Activated T-helper 17 cell treated with anti-CD3 and anti-CD28 coated beads, Interleukin-2, amount 50 U/mL, for 72 hours (primary cell): ENCODE data around the gene SLC25A25. TPM values are rescaled to one million over a fixed set of nuclear protein-coding genes. Genes with fewer than 3 reads are reported as not detected.

Source experiments
- ATAC-seq: fragments of 150-1000 bp; cut with Tn5 transposase; replicated peaks from 2 replicates; pipeline ENCODE4 v1.10.0; 2021; ENCODE audit warnings: mild to moderate bottlenecking, moderate library complexity
- H3K27ac Mint-ChIP-seq: one replicate; pipeline ENCODE4 v1.8.0; 2022; ENCODE audit warnings: mixed read lengths
- H3K27me3 Mint-ChIP-seq: one replicate; pipeline ENCODE4 v1.8.0; 2022; ENCODE audit warnings: mixed read lengths
- H3K36me3 Mint-ChIP-seq: one replicate; pipeline ENCODE4 v1.8.0; 2022; ENCODE audit warnings: low read depth, mild to moderate bottlenecking, mixed read lengths
- H3K4me1 Mint-ChIP-seq: one replicate; pipeline ENCODE4 v1.8.0; 2022; ENCODE audit warnings: mixed read lengths
- H3K4me3 Mint-ChIP-seq: one replicate; pipeline ENCODE4 v1.8.0; 2022; ENCODE audit warnings: mild to moderate bottlenecking, mixed read lengths
- H3K9me3 Mint-ChIP-seq: one replicate; pipeline ENCODE4 v1.8.0; 2022; ENCODE audit warnings: mixed read lengths
- total RNA-seq, 2 donors: library from RNA; stranded (reverse); gene quantifications; one replicate each; pipeline ENCODE4 v1.2.3, GENCODE V29; 2022

The SLC25A25 gene
- total RNA-seq, 2 donors from 2014 or later = 10.8 to 12.7 TPM

- ATAC-seq = no peak
- H3K36me3 Mint-ChIP-seq = no peaks in the 10 kb centered on the region
Measured at GRCh38 chr9:128139621-128140020, 71.6 kb downstream of the SLC25A25 start.

GRCh38 chr9:128141604-128142003 is 73.6 kb downstream of the SLC25A25 start:
- H3K9me3 Mint-ChIP-seq = no peaks in the 10 kb centered on the region
- peak overlapping the region; percentile 34 for H3K27ac Mint-ChIP-seq
- no peaks in the 10 kb centered on the region for H3K36me3 Mint-ChIP-seq
- no peaks in the 10 kb centered on the region for H3K27me3 Mint-ChIP-seq
- H3K4me1 Mint-ChIP-seq = peaks cover 5% of the 10 kb centered on the region
- peak overlapping the region; percentile 21 for H3K4me3 Mint-ChIP-seq
- ATAC-seq = no peak

More at GRCh38 chr9:128139621-128140020, 71.6 kb downstream of the SLC25A25 start:
- Mint-ChIP-seq H3K27me3 (no peaks in the 10 kb centered on the region), H3K4me3 (no peak overlapping the region), H3K9me3 (no peaks in the 10 kb centered on the region), H3K4me1 (peaks cover 16% of the 10 kb centered on the region), H3K27ac (no peak overlapping the region)

- Mint-ChIP-seq H3K9me3 (no peaks in the 10 kb centered on the region), H3K4me3 (peak overlapping the region; percentile 21), H3K36me3 (no peaks in the 10 kb centered on the region), H3K4me1 (peaks cover 5% of the 10 kb centered on the region), H3K27ac (peak overlapping the region; percentile 34), H3K27me3 (no peaks in the 10 kb centered on the region)
- no peak for ATAC-seq
Measured at GRCh38 chr9:128142061-128142460, 74.0 kb downstream of the SLC25A25 start.

- no peaks in the 10 kb centered on the region for H3K36me3 Mint-ChIP-seq
- H3K4me3 Mint-ChIP-seq = no peak overlapping the region
- H3K27me3 Mint-ChIP-seq = no peaks in the 10 kb centered on the region
Measured at GRCh38 chr9:128142596-128142995, 74.6 kb downstream of the SLC25A25 start.

GRCh38 chr9:128143525-128144238 is 75.7 kb downstream of the SLC25A25 start:
- Mint-ChIP-seq H3K4me3 (no peak overlapping the region), H3K4me1 (peaks cover 5% of the 10 kb centered on the region)
- no peak for ATAC-seq

More at GRCh38 chr9:128142596-128142995, 74.6 kb downstream of the SLC25A25 start:
- Mint-ChIP-seq H3K9me3 (no peaks in the 10 kb centered on the region), H3K4me1 (peaks cover 5% of the 10 kb centered on the region), H3K27ac (no peak overlapping the region)
- ATAC-seq = no peak

GRCh38 chr9:128144239-128145181 is 76.5 kb downstream of the SLC25A25 start:
- peaks cover 5% of the 10 kb centered on the region for H3K4me1 Mint-ChIP-seq
- H3K36me3 Mint-ChIP-seq = no peaks in the 10 kb centered on the region
- no peak overlapping the region for H3K27ac Mint-ChIP-seq
- no peak overlapping the region for H3K4me3 Mint-ChIP-seq
- no peaks in the 10 kb centered on the region for H3K9me3 Mint-ChIP-seq
- ATAC-seq = no peak
- H3K27me3 Mint-ChIP-seq = no peaks in the 10 kb centered on the region

More at GRCh38 chr9:128143525-128144238, 75.7 kb downstream of the SLC25A25 start:
- no peaks in the 10 kb centered on the region for H3K36me3 Mint-ChIP-seq
- H3K9me3 Mint-ChIP-seq = no peaks in the 10 kb centered on the region
- H3K27me3 Mint-ChIP-seq = no peaks in the 10 kb centered on the region
- no peak overlapping the region for H3K27ac Mint-ChIP-seq

- no peak overlapping the region for H3K27ac Mint-ChIP-seq
- H3K4me3 Mint-ChIP-seq = no peak overlapping the region
- H3K36me3 Mint-ChIP-seq = no peaks in the 10 kb centered on the region
- peaks cover 5% of the 10 kb centered on the region for H3K4me1 Mint-ChIP-seq
- H3K9me3 Mint-ChIP-seq = no peaks in the 10 kb centered on the region
- no peaks in the 10 kb centered on the region for H3K27me3 Mint-ChIP-seq
- no peak for ATAC-seq
Measured at GRCh38 chr9:128145536-128145935, 77.5 kb downstream of the SLC25A25 start.

GRCh38 chr9:128145951-128146351 is 77.9 kb downstream of the SLC25A25 start:
- no peaks in the 10 kb centered on the region for H3K36me3 Mint-ChIP-seq
- H3K4me1 Mint-ChIP-seq = peaks cover 5% of the 10 kb centered on the region
- no peaks in the 10 kb centered on the region for H3K9me3 Mint-ChIP-seq
- no peak overlapping the region for H3K4me3 Mint-ChIP-seq
- ATAC-seq = no peak
- no peaks in the 10 kb centered on the region for H3K27me3 Mint-ChIP-seq
- no peak overlapping the region for H3K27ac Mint-ChIP-seq

GRCh38 chr9:128146591-128147120 is 78.6 kb downstream of the SLC25A25 start:
- Mint-ChIP-seq H3K4me1 (peaks cover 5% of the 10 kb centered on the region), H3K27me3 (no peaks in the 10 kb centered on the region), H3K27ac (no peak overlapping the region), H3K36me3 (no peaks in the 10 kb centered on the region), H3K4me3 (no peak overlapping the region), H3K9me3 (no peaks in the 10 kb centered on the region)
- no peak for ATAC-seq

- no peak overlapping the region for H3K27ac Mint-ChIP-seq
- no peaks in the 10 kb centered on the region for H3K36me3 Mint-ChIP-seq
- H3K9me3 Mint-ChIP-seq = no peaks in the 10 kb centered on the region
- no peaks in the 10 kb centered on the region for H3K27me3 Mint-ChIP-seq
- no peak for ATAC-seq
- no peaks in the 10 kb centered on the region for H3K4me1 Mint-ChIP-seq
- H3K4me3 Mint-ChIP-seq = no peak overlapping the region
Measured at GRCh38 chr9:128148509-128149000, 80.5 kb downstream of the SLC25A25 start.

- ATAC-seq = no peak
- Mint-ChIP-seq H3K4me1 (no peaks in the 10 kb centered on the region), H3K9me3 (no peaks in the 10 kb centered on the region), H3K27me3 (no peaks in the 10 kb centered on the region), H3K27ac (peak within 1 kb of the TSS; percentile 15), H3K4me3 (no peak within 1 kb of the TSS), H3K36me3 (no peaks in the 10 kb centered on the region)
Measured at GRCh38 chr9:128149001-128149701, 81.1 kb downstream of the SLC25A25 start, which contains the start of gene LCN2. Gene LCN2 (plus strand): TSS chr9:128149453. CDS start chr9:128149526, 73 bp downstream.

- H3K4me1 Mint-ChIP-seq = no peaks in the 10 kb centered on the region
- H3K4me3 Mint-ChIP-seq = no peak overlapping the region
- H3K27me3 Mint-ChIP-seq = no peaks in the 10 kb centered on the region
- no peaks in the 10 kb centered on the region for H3K36me3 Mint-ChIP-seq
- peak overlapping the region; percentile 15 for H3K27ac Mint-ChIP-seq
- ATAC-seq = no peak
- no peaks in the 10 kb centered on the region for H3K9me3 Mint-ChIP-seq
Measured at GRCh38 chr9:128149951-128150593, 82.0 kb downstream of the SLC25A25 start.

GRCh38 chr9:128150594-128151308 is 82.7 kb downstream of the SLC25A25 start:
- Mint-ChIP-seq H3K4me1 (no peaks in the 10 kb centered on the region), H3K9me3 (no peaks in the 10 kb centered on the region), H3K27ac (peak overlapping the region; percentile 15), H3K4me3 (no peak overlapping the region), H3K27me3 (no peaks in the 10 kb centered on the region), H3K36me3 (no peaks in the 10 kb centered on the region)
- no peak for ATAC-seq
